Fibroblast of skin of left quadriceps (primary cell): Measurements from ENCODE around the gene JPH4.

ENCODE experiments used
- DNase-seq, 2 experiments: peaks; one replicate each; pipeline ENCODE4 v3.0.0-alpha.2; 2013; ENCODE audit warnings: low read depth in 2 of 2

JPH4 gene

GRCh38 chr14:23525611-23526010, 53.0 kb downstream of the JPH4 start:
- no peak for DNase-seq

- DNase-seq = no peak
Observed at GRCh38 chr14:23524954-23525353, 53.6 kb downstream of the JPH4 start.

GRCh38 chr14:23523229-23524016, 55.2 kb downstream of the JPH4 start:
- DNase-seq = no peak

- no peak for DNase-seq
Observed at GRCh38 chr14:23522643-23523198, 55.9 kb downstream of the JPH4 start.

- no peak for DNase-seq
Observed at GRCh38 chr14:23521785-23522640, 56.6 kb downstream of the JPH4 start.

GRCh38 chr14:23520899-23521533, 57.6 kb downstream of the JPH4 start:
- DNase-seq = no peak

- DNase-seq = no peak
Observed at GRCh38 chr14:23518709-23519108, 59.9 kb downstream of the JPH4 start.
